Hematopoietic multipotent progenitor cell treated with erythropoietin and hydrocortisone succinate and interleukin-3 and kit ligand, for 4 days (in vitro differentiated cells): ENCODE results near the gene ZNF146.
"Not testable (repeated sequence)": the region's sequence is repeated elsewhere in the genome, so short reads cannot be mapped to it uniquely, and the experiment has no call there.

Experiments used
- DNase-seq: peaks from one replicate; pipeline ENCODE4 v3.0.0-alpha.2; 2015

The ZNF146 gene

DNA sequence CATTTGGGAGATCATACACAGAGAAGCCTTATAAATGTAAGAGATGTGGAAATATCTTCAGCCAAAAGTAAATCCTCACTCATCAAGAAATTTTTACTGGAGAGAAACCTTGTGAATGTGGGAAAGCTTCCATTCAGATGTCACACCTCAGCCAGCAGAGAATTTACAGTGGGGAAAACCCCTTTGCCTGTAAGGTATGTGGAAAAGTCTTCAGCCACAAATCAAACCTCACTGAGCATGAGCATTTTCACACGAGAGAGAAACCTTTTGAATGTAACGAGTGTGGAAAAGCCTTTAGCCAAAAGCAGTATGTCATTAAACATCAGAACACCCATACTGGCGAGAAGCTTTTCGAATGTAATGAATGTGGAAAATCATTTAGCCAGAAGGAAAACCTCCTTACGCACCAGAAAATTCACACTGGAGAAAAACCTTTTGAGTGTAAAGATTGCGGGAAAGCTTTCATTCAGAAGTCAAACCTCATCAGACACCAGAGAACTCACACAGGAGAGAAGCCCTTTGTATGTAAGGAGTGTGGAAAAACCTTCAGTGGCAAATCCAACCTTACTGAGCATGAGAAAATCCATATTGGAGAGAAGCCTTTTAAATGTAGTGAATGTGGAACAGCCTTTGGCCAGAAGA is 21.5 kb downstream of the ZNF146 start:
- DNase-seq: no peak

DNA sequence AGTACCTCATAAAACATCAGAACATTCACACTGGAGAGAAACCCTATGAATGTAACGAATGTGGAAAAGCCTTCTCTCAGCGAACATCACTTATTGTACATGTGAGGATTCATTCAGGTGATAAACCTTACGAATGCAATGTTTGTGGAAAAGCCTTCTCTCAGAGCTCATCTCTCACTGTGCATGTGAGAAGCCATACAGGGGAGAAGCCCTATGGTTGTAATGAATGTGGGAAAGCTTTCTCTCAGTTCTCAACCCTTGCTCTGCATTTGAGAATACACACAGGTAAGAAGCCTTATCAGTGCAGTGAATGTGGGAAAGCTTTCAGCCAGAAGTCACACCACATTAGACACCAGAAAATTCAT is 22.0 kb downstream of the ZNF146 start:
- DNase-seq: no peak

- no peak for DNase-seq
Measured at GRCh38 chr19:36244066-36244465, 29.2 kb downstream of the ZNF146 start.

DNA sequence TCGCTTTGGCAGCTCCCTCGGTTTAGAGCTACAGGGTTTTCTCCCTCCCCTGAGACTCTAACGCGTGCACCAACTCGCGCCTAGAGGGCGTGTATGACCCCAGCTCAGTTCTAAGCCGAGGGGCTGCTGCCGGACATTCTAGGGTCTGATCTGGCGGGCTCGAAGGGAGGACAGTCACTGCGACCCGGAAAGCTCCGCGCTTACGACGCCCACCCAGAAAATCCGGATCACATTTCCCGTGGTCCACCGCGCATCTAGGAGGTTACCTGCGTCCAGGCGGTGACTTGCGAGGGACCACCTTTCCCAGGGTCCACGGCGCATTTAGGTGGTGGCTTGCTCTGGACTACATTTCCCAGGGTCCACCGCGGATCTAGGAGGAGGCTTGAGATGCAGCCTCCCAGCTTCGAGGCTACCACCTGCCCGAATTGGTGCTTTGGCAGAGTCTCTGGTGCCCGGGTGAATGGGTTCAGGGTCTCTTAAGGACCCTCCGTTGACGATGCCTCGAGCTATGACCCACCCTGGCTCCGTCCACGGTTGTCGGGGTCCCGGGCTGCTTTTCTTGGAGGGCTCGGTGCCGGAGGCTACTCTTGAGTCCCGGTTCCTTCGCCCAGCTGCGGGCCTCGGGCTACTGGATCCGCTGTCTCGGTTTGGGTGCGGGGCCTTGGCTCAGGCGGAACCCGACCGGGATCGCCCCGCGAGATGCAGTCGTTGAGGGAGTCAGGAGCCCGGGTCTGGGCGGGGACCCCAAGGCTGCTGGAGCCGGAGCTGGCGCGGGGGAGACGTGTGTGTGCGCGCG is 30.5 kb downstream of the ZNF146 start:
- no peak for DNase-seq

GRCh38 chr19:36246006-36246481 is 31.1 kb downstream of the ZNF146 start:
- DNase-seq: peak; percentile 25

GRCh38 chr19:36252047-36252446 is 37.1 kb downstream of the ZNF146 start:
- no peak for DNase-seq

DNA sequence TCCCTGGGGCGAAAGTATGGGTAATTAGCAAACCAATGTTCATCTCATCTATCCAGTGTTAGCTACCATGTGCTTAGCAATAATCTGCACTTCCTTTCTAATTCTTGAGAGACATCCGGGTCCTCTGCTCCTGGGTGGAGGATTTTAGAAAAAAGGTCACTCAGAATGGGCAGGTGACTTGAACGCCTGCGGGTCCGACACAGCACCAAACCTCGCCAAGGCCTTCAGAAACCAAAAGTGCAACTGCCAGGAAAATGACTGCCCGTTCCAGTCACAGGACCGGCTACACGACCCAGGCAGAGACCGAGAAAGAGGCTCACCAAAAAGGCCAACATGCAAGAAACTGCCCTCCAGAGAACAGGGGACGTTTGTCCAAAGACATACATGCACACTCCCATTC is 39.9 kb downstream of the ZNF146 start:
- DNase-seq: no peak

DNA sequence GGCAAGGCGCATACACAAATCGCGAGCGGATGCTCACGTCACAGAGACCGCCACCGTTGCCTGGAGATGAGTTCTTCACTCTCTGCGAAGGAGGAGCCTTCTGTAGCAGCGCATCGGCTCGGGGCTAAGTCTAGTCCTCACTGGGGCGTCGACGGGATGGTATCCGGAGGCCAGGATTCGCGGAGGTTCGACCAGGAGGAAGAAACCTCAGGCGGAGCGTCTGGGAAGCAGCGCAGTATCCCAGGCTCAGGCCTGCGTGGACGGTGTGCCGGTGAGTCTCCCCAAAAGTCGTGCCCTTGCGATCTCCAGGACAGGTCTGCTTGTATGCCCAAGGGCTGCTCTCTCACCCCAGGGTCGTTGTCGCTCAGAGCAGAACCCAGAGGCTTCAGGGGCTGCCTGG is 40.4 kb downstream of the ZNF146 start:
- DNase-seq: no peak

DNA sequence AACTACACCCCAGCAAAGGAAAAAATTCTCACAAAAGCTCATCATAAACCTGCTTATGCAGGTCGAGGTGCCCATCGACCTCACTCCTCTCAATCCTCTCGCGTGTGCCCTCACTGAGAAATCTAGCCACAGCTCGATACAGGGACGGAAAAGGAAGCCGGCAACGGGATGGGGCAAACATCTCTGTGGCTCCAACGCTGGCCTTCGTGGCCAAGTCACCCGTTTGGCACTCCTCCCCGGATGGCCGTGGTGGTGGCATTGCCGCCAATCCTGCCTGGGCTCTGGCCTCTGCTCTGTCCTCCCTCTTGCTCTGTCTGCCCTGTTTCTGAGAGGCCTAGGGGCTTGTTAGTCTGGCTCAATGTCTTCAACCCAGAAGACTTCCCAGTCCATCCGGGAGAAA is 41.2 kb downstream of the ZNF146 start:
- DNase-seq: no peak

- no peak for DNase-seq
Measured at GRCh38 chr19:36256853-36257519, 42.1 kb downstream of the ZNF146 start.

DNA sequence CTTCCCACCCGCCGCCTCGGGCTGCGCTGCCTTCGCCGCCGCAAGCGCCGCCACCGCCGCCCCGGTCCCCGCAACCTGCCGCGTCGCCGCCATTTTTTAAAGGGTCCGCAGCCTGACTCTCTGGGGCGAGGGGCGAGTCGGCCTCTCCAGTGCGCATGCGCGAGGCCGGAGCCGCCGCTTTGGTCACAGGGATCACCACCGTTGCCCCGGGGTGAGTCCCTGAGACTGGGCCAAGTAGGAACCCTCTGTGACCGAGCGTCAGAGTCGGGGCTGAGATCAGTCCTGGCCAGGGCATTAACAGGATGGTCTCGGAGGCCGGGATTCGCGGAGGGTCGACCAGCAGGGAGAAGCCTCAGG is 42.6 kb downstream of the ZNF146 start:
- DNase-seq: no peak

- DNase-seq: no peak
Measured at GRCh38 chr19:36258028-36258875, 43.3 kb downstream of the ZNF146 start.

GRCh38 chr19:36259211-36259610 is 44.3 kb downstream of the ZNF146 start:
- DNase-seq: no peak

- DNase-seq: no peak
Measured at GRCh38 chr19:36265064-36265463, 50.2 kb downstream of the ZNF146 start.

GRCh38 chr19:36265856-36266374 is 51.0 kb downstream of the ZNF146 start:
- no peak for DNase-seq

DNA sequence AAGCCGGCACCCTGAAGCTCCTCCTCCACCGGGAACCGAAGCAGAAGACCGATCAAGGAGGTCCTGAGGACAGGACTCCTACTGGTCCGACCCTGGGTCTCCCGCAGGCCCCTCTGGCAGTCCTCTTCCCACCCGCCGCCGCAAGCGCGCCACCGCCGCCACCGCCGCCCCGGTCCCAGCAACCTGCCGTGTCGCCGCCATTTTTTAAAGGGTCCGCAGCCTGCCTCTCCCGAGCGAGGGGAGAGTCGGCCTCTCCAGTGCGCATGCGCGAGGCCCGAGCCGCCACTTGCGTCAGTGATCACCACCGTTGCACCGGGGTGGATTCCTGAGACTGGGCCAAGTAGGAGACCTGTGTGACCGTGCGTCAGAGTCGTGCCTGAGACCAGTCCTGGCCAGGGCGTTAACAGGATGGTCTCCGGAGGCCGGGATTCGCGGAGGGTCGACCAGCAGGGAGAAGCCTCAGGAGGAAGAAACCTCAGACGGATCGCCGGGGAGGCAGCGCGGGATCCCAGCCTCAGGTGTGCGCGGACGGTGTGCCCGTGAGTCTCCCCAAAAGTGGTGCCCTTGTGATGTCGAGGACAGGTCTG is 51.6 kb downstream of the ZNF146 start:
- no peak for DNase-seq

- no peak for DNase-seq
Measured at GRCh38 chr19:36267061-36267845, 52.3 kb downstream of the ZNF146 start.

GRCh38 chr19:36268081-36268480 is 53.2 kb downstream of the ZNF146 start:
- not testable (repeated sequence) for DNase-seq

DNA sequence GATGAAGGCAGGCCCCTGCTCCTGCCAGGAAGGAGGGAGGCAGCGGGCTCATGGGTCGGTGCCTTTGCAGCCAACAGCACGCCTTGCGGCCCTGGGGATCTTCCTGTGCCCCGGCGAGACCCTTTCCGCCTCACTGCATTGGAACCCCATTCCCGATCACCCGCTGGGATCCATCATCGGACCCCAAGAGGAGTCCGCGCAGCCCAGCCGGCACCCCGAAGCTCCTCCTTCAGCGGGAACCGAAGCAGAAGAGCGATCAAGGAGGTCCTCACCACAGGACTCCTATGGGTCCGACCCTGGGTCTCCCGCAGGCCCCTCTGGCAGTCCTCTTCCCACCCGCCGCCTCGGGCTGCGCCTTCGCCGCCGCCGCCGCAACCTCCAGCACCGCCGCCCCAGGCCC is 53.7 kb downstream of the ZNF146 start:
- DNase-seq: not testable (repeated sequence)

DNA sequence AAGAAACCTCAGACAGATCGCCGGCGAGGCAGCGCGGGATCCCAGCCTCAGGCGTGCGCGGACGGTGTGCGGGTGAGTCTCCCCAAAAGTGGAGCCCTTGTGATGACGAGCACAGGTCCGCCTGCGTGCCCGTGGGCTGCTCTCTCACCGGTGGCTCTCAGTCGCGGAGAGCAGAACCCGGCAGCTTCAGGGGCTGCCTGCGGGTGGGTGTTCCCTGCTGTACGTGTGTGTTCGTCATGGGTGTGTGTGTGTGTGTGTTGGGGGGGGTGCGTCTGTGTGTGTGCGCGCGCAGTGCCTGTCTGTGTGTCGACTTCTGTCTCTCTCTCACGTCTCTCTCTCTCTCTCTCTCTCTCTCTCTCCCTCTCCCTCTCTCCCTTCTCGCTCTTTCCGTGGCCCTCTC is 54.4 kb downstream of the ZNF146 start:
- not testable (repeated sequence) for DNase-seq
